ENCODE results near the gene UNK. TPM values are rescaled to one million over a fixed set of nuclear protein-coding genes. Genes with fewer than 3 reads are reported as not detected.

UNK gene
- total RNA-seq, result 33.0 and 33.7 TPM in 2 replicates

- intact Hi-C loops (cut with micrococcal nuclease), result loop anchor here (1.0 to 5.0 kb wide), 14 partner anchors 8 to 953 kb away; partner anchors contain the start of genes ACOX1, CASKIN2, FBF1 and GALK1
These were observed at the start of gene UNK for GRCh38 chr17:75784473-75785015. Gene UNK, plus strand, starts transcription at chr17:75784806. Its CDS starts 75 bp downstream, at chr17:75784881.

GRCh38 chr17:75736173-75736835, 48.3 kb upstream of the UNK start:
- intact Hi-C loops (cut with micrococcal nuclease), result no loop called here

GRCh38 chr17:75737133-75737962, 47.3 kb upstream of the UNK start:
- intact Hi-C loops (cut with micrococcal nuclease), result no loop called here

DNA sequence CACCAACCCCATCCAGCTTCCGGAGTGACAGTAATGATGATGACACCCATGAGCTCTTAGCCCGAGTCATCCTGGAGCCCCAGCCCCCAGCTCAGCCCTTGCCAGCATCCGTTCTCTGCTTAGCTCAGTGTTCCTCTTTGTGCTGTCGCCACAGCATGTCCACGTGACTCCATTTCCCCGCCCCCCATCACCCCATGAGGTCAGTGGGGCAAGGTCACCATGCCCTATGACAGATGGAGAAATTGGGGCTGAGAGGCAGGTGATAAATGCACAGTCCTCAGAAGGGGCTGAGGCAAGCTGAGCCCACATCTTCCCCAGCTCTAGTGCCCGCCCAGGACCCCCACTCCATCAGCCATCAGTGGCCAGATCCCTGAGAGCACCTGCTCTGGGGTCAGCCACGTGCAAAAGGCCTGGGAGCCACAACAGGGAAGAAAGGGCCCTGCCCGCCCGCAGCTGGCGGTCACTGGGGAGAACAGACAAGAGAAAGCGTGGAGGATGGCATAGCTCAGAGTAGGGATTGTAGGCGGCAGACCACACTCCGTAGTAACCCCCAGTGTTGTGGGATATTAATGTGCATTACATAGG, 46.3 kb upstream of the UNK start:
- intact Hi-C loops (cut with micrococcal nuclease), result no loop called here

DNA sequence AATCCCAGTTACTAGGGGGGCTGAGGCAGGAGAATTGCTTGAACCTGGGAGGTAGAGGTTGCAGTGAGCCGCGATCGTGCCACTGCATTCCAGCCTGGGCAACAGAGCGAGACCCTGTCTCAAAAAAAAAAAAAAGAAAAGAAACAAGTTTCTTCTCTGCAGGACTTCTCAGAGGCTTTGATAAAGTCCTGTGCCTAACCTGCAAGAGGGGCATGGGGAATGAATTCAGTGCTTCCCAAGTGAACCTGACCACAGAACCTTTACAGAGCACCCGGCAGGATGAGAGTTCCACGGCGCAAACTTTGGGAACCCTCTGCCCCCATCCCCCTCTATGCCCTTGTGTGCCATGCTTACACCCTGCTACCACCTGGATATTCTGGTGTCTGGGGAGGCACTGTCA, 45.4 kb upstream of the UNK start:
- intact Hi-C loops (cut with micrococcal nuclease), result no loop called here

DNA sequence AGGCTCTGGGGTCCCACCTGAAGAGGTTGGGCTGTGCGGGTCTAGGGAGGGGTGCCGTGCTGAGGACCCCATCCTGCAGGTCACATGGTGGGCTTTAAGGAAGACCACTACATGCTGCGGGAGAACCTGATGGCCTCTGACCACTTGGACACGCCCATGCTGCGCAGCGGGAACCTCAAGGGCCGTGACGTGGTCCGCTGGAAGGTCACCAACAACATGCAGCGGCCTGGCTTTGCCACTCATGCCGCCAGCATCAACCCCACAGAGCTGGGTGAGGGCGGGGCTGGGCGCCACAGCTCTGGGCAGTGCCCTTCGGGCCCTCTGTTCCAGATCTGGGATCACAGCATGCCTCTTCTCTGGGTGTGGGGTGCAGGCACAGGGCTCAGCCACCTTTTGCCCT, 44.8 kb upstream of the UNK start:
- intact Hi-C loops (cut with micrococcal nuclease), result no loop called here

DNA sequence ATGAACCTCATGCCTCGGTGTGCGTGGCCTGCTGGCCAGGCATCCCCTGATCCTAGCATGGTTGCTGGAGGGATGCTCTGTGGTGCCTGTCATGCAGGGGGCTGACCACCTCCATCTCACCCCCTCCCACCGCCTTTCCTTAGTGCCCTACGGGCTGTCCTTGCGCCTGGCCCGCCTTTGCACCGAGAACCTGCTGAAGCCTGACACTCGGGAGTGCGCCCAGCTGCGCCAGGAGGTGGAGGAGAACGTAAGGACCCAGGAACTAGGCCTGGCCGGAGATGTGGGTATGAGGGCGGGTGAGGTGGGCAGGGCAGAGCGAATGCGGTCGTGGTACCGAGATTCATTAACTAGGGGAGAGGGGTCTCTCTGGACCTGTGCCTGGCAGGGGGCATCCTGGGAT, 44.4 kb upstream of the UNK start:
- intact Hi-C loops (cut with micrococcal nuclease), result no loop called here

- intact Hi-C loops (cut with micrococcal nuclease), result no loop called here
These were observed 44.0 kb upstream of the UNK start for GRCh38 chr17:75740631-75741077.

DNA sequence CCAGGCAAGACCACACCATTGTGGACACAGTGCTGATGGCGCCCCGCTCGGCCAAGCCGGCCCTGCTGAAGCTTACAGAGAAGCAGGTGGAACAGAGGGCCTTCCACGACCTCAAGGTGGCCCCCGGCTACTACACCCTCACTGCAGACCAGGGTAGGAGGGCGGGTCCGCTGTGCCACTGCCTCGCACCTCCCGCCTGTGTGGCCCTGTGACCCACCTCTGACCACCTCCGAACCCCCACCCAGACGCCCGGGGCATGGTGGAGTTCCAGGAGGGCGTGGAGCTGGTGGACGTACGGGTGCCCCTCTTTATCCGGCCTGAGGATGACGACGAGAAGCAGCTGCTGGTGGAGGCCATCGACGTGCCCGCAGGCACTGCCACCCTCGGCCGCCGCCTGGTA, 42.3 kb upstream of the UNK start:
- intact Hi-C loops (cut with micrococcal nuclease), result no loop called here

DNA sequence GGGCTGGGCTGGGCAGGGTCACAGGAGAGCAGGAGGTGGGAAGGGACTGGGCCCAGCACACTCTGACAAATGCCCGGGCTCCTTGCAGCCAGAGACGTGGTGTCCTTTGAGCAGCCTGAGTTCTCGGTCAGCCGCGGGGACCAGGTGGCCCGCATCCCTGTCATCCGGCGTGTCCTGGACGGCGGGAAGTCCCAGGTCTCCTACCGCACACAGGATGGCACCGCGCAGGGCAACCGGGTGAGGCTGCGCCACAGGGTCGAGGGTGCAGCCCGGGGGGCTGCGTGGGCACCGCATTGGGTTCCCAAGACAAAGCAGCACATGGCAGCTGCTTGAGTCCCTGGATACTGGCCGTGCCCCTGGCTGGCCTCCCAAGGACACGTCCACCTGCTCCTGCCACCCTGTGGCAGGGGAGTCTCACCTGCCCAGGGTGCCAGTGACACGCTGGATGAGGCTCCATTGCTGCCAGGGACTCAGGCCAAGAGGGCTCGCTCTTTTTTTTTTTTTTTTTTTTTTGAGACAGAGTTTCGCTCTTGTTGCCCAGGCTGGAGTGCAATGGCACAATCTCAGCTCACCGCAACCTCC, 40.9 kb upstream of the UNK start:
- intact Hi-C loops (cut with micrococcal nuclease), result no loop called here

GRCh38 chr17:75748706-75749105, 35.9 kb upstream of the UNK start:
- intact Hi-C loops (cut with micrococcal nuclease), result no loop called here

GRCh38 chr17:75749545-75750389, 34.8 kb upstream of the UNK start:
- intact Hi-C loops (cut with micrococcal nuclease), result loop anchor here (1.0 kb wide), 3 partner anchors 116 to 323 kb away; partner anchors contain the start of gene SMIM5

GRCh38 chr17:75750661-75751423, 33.8 kb upstream of the UNK start:
- intact Hi-C loops (cut with micrococcal nuclease), result loop anchor here (1.0 kb wide), 3 partner anchors 118 to 325 kb away; partner anchors contain the start of gene SMIM5

DNA sequence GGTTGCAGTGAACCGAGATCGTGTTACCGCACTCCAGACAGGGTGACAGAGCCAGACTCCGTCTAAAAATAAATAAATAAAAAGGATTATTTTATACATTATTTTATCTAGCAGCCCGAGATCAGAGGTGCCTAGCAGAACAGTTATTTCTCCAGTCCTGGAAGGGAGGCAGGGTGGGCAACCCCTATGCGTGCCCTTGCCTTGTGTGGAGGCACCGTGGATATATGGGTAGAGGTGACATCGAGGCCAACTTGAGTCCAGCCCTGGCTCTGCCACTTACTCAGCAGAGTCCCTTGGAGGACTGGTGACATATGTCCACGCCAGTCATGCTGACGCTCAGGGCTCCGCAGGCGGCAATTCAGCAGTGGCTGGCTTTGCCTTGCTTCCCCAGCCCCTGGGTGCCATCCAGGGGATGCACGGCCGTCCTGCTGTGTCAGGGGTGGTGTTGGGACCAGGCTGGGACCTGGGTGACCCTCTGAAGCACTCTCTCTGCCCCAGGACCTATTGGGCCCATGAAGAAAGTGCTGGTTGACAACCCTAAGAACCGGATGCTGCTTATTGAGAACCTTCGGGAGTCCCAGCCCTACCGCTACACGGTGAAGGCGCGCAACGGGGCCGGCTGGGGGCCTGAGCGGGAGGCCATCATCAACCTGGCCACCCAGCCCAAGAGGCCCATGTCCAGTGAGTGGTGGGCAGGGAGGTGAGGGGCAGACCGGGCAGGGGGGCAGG, 32.8 kb upstream of the UNK start:
- intact Hi-C loops (cut with micrococcal nuclease), result no loop called here

DNA sequence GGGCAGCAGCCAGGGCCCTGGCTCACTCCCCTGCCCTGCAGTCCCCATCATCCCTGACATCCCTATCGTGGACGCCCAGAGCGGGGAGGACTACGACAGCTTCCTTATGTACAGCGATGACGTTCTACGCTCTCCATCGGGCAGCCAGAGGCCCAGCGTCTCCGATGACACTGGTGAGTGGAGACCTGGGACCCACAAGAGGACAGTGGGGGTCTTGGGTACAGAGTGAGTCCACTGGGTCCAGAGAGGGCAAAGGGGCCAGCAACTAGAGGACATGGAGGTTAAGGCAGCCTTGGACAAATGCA, 32.2 kb upstream of the UNK start:
- intact Hi-C loops (cut with micrococcal nuclease), result no loop called here

DNA sequence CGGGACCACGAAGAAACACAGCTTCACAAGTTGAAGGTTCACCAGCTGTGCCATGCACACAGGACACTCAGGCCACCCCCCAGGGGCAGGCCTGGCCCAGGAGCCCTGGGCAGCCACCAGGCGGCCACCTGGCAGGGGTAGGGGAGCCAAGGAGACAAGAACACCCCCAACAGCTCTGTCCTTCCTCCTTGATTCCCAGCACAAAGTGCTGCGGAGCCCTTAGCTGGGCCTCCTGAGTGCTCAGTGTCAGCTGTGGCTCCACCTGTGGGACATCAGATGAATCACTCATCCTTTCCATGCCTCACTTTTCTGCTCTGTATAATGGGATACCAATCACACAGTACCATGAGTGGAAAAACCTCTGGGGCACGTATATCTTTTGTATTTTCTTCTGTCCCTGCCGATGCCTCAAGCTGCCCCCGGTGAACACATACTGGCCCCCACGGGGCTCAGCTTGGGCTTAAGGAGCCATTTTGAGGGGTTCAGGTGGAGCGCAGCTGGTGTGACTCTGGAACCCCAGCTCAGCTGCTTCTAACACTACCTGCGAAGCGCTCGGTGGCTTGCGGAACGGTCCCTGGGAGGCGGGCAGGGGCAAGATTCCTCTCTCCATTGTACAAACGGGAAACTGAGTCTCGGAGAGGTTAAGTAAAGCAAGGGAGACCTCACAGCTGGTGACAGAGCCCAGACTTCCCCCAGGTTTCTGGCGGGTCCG, 31.6 kb upstream of the UNK start:
- intact Hi-C loops (cut with micrococcal nuclease), result no loop called here

GRCh38 chr17:75753514-75754377, 30.9 kb upstream of the UNK start:
- intact Hi-C loops (cut with micrococcal nuclease), result no loop called here
